ENCODE measurements around the gene SEMG2. TPM values are rescaled to one million over a fixed set of nuclear protein-coding genes. Genes with fewer than 3 reads are reported as not detected.
A peak's percentile ranks its signal among the peaks of the same experiment; 100 is the strongest.

SEMG2 gene
- total RNA-seq: not detected

- H3K4me3 ChIP-seq: no peak within 1 kb of the TSS
- no peaks in the 10 kb centered on the region for H3K27me3 ChIP-seq
- H3K27ac ChIP-seq: no peak within 1 kb of the TSS
- H3K9me3 ChIP-seq: no peaks in the 10 kb centered on the region
- TF ChIP-seq CTCF (IDR thresholded peaks at IDR 0.05): no peak
- DNase-seq: no peak
- H3K4me1 ChIP-seq: no peaks in the 10 kb centered on the region
- no peak within 1 kb of the TSS for H3K9ac ChIP-seq (ENCODE audit: low read depth in 2 of 2, low read length in 2 of 2)
- intact Hi-C loops (cut with DNase I): no loop called here
- H3K36me3 ChIP-seq: no peaks in the 10 kb centered on the region
These were observed at the start of gene SEMG2 for GRCh38 chr20:45221076-45221475. Gene SEMG2 (plus strand): TSS chr20:45221373. CDS start chr20:45221390, 17 bp downstream.

- Histone ChIP-seq H3K27ac (no peak overlapping the region), H3K36me3 (no peaks in the 10 kb centered on the region), H3K9me3 (no peaks in the 10 kb centered on the region), H3K9ac (ENCODE audit: low read depth in 2 of 2, low read length in 2 of 2) (no peak overlapping the region), H3K27me3 (no peaks in the 10 kb centered on the region), H3K4me3 (no peak overlapping the region), H3K4me1 (no peaks in the 10 kb centered on the region)
- TF ChIP-seq CTCF (IDR thresholded peaks at IDR 0.05): no peak
- intact Hi-C loops (cut with DNase I): no loop called here
- no peak for DNase-seq
These were observed 47.7 kb upstream of the SEMG2 start for GRCh38 chr20:45173522-45173921.

GRCh38 chr20:45174434-45175364, 46.5 kb upstream of the SEMG2 start, which contains the start of gene PI3:
Gene PI3 (plus strand): TSS chr20:45174902. CDS start chr20:45174923, 21 bp downstream.
- Histone ChIP-seq H3K4me1 (no peaks in the 10 kb centered on the region), H3K9me3 (no peaks in the 10 kb centered on the region), H3K27me3 (no peaks in the 10 kb centered on the region), H3K9ac (ENCODE audit: low read depth in 2 of 2, low read length in 2 of 2) (no peak within 1 kb of the TSS), H3K4me3 (no peak within 1 kb of the TSS), H3K27ac (peak within 1 kb of the TSS; percentile 58), H3K36me3 (no peaks in the 10 kb centered on the region)
- peak; percentile 78 for DNase-seq
- intact Hi-C loops (cut with DNase I): no loop called here
- TF ChIP-seq CTCF (IDR thresholded peaks at IDR 0.05): no peak

- intact Hi-C loops (cut with DNase I): no loop called here
- Histone ChIP-seq H3K27me3 (no peaks in the 10 kb centered on the region), H3K4me1 (no peaks in the 10 kb centered on the region), H3K4me3 (no peak overlapping the region), H3K27ac (no peak overlapping the region), H3K9me3 (no peaks in the 10 kb centered on the region), H3K36me3 (no peaks in the 10 kb centered on the region), H3K9ac (ENCODE audit: low read depth in 2 of 2, low read length in 2 of 2) (no peak overlapping the region)
- no peak for DNase-seq
- TF ChIP-seq CTCF (IDR thresholded peaks at IDR 0.05): no peak
These were observed 44.5 kb upstream of the SEMG2 start for GRCh38 chr20:45176526-45177267.

GRCh38 chr20:45179166-45179565, 42.0 kb upstream of the SEMG2 start:
- Histone ChIP-seq H3K4me3 (no peak overlapping the region), H3K9me3 (no peaks in the 10 kb centered on the region), H3K36me3 (no peaks in the 10 kb centered on the region), H3K9ac (ENCODE audit: low read depth in 2 of 2, low read length in 2 of 2) (no peak overlapping the region), H3K4me1 (no peaks in the 10 kb centered on the region), H3K27ac (no peak overlapping the region), H3K27me3 (no peaks in the 10 kb centered on the region)
- no peak for TF ChIP-seq CTCF (IDR thresholded peaks at IDR 0.05)
- intact Hi-C loops (cut with DNase I): no loop called here
- no peak for DNase-seq
